ENCODE measurements around the gene CCNK.

DNA sequence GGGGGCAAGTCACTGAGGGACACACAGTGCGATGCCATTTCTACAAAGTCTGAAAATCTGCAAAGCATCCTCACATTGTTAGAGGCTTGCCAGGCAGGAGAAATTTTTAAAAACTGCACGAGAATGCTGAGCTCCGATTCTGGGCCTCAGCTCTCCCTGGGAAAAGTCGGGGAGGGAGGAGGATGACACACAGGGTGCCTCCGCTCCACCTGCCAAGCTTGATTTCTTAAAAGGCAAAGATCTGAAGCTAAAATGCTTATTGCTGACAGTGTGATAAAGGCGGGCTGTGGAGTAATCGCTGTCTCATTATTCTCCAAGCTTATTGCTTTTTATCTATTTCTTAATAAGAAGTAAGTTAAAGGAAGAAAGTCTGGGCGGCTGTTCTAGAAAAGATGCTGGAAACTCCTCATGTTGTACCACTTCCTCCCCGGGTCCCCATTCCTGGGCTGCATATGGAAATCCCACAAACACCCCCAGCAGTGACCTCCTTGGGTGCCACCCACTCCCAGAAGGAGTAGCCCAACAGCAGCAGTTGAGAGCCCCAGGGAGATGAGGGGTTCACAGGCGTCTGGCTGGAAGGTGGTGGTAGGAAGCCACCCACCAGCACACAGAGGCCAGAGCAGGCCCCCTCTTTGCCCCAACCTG, 67.8 kb downstream of the CCNK start:
- TF ChIP-seq CTCF (IDR thresholded peaks at IDR 0.05) (no peak), POLR2A (IDR thresholded peaks at IDR 0.05) (no peak)
